ENCODE measurements around the gene GMNC. TPM values are rescaled to one million over a fixed set of nuclear protein-coding genes. Genes with fewer than 3 reads are reported as not detected.

Gene GMNC
- polyA plus RNA-seq (2011; rRNA removed) (not detected in 2 replicates), polyA minus RNA-seq (2011; rRNA and poly(A)+ RNA removed) (not detected in 2 replicates)

GRCh38 chr3:190862209-190863118 is at the start of gene GMNC:
Gene GMNC, minus strand, starts transcription at chr3:190862694. Its CDS starts 79 bp downstream, at chr3:190862615.
- POLR2A ChIA-PET, result interaction anchor here (0.6 kb wide), 1 partner anchor 19 kb away, joined by 4 read pairs; no protein-coding TSS in a partner anchor

DNA sequence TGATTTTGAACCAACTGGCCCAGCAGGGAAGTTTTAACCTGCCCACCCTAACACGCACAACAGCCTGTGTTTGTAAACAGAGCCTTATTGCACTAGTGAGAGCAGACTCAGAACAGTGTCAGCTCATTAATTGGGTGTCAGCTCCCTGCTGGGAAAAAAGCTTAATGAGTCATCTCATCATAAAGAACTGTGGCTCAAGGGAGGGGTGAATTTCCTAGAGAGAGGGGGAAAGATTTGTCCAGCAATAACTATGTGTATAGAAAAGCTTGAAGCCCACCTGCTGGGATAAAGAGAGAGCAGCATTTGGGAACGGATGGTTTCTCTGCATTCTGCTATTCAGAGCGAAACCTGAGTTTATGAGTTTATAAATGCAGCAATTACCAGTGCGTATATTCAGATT is 48.9 kb upstream of the GMNC start:
- ChIA-PET POLR2A (no interaction called here), CTCF (no interaction called here)
- Histone ChIP-seq H3K4me3 (ENCODE audit: low read depth, low read length) (no peak overlapping the region), H3K36me3 (ENCODE audit: control insufficient read depth, insufficient read depth, low read length) (no peaks in the 10 kb centered on the region), H3K27me3 (ENCODE audit: control insufficient read depth, insufficient read depth, low read length) (no peaks in the 10 kb centered on the region)
- TF ChIP-seq, protein P1, sequence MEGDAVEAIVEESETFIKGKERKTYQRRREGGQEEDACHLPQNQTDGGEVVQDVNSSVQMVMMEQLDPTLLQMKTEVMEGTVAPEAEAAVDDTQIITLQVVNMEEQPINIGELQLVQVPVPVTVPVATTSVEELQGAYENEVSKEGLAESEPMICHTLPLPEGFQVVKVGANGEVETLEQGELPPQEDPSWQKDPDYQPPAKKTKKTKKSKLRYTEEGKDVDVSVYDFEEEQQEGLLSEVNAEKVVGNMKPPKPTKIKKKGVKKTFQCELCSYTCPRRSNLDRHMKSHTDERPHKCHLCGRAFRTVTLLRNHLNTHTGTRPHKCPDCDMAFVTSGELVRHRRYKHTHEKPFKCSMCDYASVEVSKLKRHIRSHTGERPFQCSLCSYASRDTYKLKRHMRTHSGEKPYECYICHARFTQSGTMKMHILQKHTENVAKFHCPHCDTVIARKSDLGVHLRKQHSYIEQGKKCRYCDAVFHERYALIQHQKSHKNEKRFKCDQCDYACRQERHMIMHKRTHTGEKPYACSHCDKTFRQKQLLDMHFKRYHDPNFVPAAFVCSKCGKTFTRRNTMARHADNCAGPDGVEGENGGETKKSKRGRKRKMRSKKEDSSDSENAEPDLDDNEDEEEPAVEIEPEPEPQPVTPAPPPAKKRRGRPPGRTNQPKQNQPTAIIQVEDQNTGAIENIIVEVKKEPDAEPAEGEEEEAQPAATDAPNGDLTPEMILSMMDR (IDR thresholded peaks at IDR 0.05; ENCODE audit: insufficient read depth, low read depth, low read length), result no peak
- DNase-seq (ENCODE audit: low read depth), result no peak

More at GRCh38 chr3:190862209-190863118, at the start of gene GMNC:
- peak within 1 kb of the TSS; percentile 52 for H3K4me3 ChIP-seq (ENCODE audit: low read depth, low read length)
- DNase-seq (ENCODE audit: low read depth), result no peak
- H3K27me3 ChIP-seq (ENCODE audit: control insufficient read depth, insufficient read depth, low read length), result no peaks in the 10 kb centered on the region
- H3K36me3 ChIP-seq (ENCODE audit: control insufficient read depth, insufficient read depth, low read length), result no peaks in the 10 kb centered on the region
- CTCF ChIA-PET, result no interaction called here
- TF ChIP-seq, protein P1 (IDR thresholded peaks at IDR 0.05; ENCODE audit: insufficient read depth, low read depth, low read length), result no peak

GRCh38 chr3:190909908-190910307 is 47.4 kb upstream of the GMNC start:
- H3K36me3 ChIP-seq (ENCODE audit: control insufficient read depth, insufficient read depth, low read length), result no peaks in the 10 kb centered on the region
- TF ChIP-seq, protein P1 (IDR thresholded peaks at IDR 0.05; ENCODE audit: insufficient read depth, low read depth, low read length), result no peak
- no peaks in the 10 kb centered on the region for H3K27me3 ChIP-seq (ENCODE audit: control insufficient read depth, insufficient read depth, low read length)
- ChIA-PET CTCF (no interaction called here), POLR2A (no interaction called here)
- H3K4me3 ChIP-seq (ENCODE audit: low read depth, low read length), result no peak overlapping the region
- no peak for DNase-seq (ENCODE audit: low read depth)

DNA sequence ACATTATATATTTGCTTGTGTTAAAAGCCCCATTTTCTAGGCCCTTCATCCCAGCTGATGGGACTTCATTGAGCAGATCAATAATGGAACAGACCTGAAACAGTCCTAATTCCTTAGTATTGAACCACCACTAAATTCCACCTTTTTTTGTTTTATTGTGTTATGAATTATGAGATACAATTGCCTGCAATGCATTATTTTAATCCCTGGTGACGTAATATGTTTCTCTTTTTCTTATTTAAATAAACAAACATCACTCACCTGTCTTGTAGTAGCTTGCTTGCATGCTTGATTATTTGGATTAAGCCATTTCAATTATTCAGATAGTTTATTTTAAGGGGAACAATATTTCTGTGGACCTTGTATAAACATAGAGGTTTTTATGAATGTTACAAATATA is 40.7 kb upstream of the GMNC start:
- no peaks in the 10 kb centered on the region for H3K36me3 ChIP-seq (ENCODE audit: control insufficient read depth, insufficient read depth, low read length)
- H3K27me3 ChIP-seq (ENCODE audit: control insufficient read depth, insufficient read depth, low read length), result no peaks in the 10 kb centered on the region
- no peak overlapping the region for H3K4me3 ChIP-seq (ENCODE audit: low read depth, low read length)
- ChIA-PET CTCF (no interaction called here), POLR2A (no interaction called here)
- TF ChIP-seq, protein P1 (IDR thresholded peaks at IDR 0.05; ENCODE audit: insufficient read depth, low read depth, low read length), result no peak
- DNase-seq (ENCODE audit: low read depth), result no peak

DNA sequence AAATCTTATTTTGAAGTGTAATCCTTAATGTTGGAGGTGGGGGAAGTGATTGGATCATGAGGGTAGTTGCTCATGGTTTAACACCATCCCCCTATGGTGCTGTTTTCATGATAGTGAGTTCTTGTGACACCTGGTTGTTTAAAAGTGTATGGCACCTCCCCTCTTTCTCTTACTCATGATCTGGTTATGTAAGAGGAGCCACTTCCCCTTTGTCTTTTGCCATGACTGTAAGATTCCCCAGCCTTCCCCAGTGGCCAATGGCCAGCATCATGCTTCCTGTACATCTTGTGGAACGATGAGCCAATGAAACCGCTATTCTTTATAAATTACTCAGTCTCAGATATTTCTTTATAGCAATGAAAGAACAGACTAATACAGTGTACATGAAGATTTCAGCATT is 39.8 kb upstream of the GMNC start:
- TF ChIP-seq, protein P1 (IDR thresholded peaks at IDR 0.05; ENCODE audit: insufficient read depth, low read depth, low read length), result no peak
- CTCF ChIA-PET, result no interaction called here
- Histone ChIP-seq H3K27me3 (ENCODE audit: control insufficient read depth, insufficient read depth, low read length) (no peaks in the 10 kb centered on the region), H3K36me3 (ENCODE audit: control insufficient read depth, insufficient read depth, low read length) (no peaks in the 10 kb centered on the region), H3K4me3 (ENCODE audit: low read depth, low read length) (no peak overlapping the region)
- POLR2A ChIA-PET, result no interaction called here
- no peak for DNase-seq (ENCODE audit: low read depth)

Measured in BJ (cell line).